ENCODE data around the gene NKIRAS1.
"Not testable (repeated sequence)": the region's sequence is repeated elsewhere in the genome, so short reads cannot be mapped to it uniquely, and the experiment has no call there.

NKIRAS1 gene

GRCh38 chr3:23867400-23867799 is 49.4 kb downstream of the NKIRAS1 start:
- no peak for DNase-seq

- DNase-seq = no peak
Observed at GRCh38 chr3:23865595-23866396, 51.0 kb downstream of the NKIRAS1 start.

- no peak for DNase-seq
Observed at GRCh38 chr3:23864931-23865330, 51.9 kb downstream of the NKIRAS1 start.

GRCh38 chr3:23863060-23863459 is 53.7 kb downstream of the NKIRAS1 start:
- no peak for DNase-seq

GRCh38 chr3:23861689-23862088 is 55.1 kb downstream of the NKIRAS1 start:
- DNase-seq = no peak

- no peak for DNase-seq
Observed at GRCh38 chr3:23859839-23860382, 56.9 kb downstream of the NKIRAS1 start.

GRCh38 chr3:23859012-23859743 is 57.6 kb downstream of the NKIRAS1 start:
- no peak for DNase-seq

GRCh38 chr3:23856286-23856685 is 60.5 kb downstream of the NKIRAS1 start:
- no peak for DNase-seq

- DNase-seq = not testable (repeated sequence)
Observed at GRCh38 chr3:23849462-23849861, 67.3 kb downstream of the NKIRAS1 start.

- no peak for DNase-seq
Observed at GRCh38 chr3:23845326-23846216, 71.2 kb downstream of the NKIRAS1 start.

GRCh38 chr3:23843869-23844268 is 72.9 kb downstream of the NKIRAS1 start:
- no peak for DNase-seq
